Endothelial cell of umbilical vein (primary cell): Measurements from ENCODE around the gene CCDC191. TPM values are rescaled to one million over a fixed set of nuclear protein-coding genes. Genes with fewer than 3 reads are reported as not detected.
A peak's percentile ranks its signal among the peaks of the same experiment; 100 is the strongest.

Experiments used
- Bru-seq: library from RNA; stranded (reverse); fragments of 400-500 nt; gene quantifications from one replicate; lab custom pipeline; 2021; lab: Mats Ljungman, UMichigan
- BruChase-seq, 2 experiments: library from RNA; stranded (reverse); fragments of 400-500 nt; gene quantifications; one replicate each; lab custom pipeline; 2021; lab: Mats Ljungman, UMichigan
- BruUV-seq: library from RNA; stranded (reverse); fragments of 400-500 nt; replicated peaks from 2 replicates; lab custom pipeline; 2021; lab: Mats Ljungman, UMichigan
- CTCF ChIA-PET: fragments of 300-600, 350-600 bp; sonication (Branson Sonifier 250); formaldehyde crosslinking; loops from one replicate; lab custom pipeline; 2021; ENCODE audit warnings: antibody characterized with exemption, inconsistent platforms; lab: Charles Lee
- POLR2A ChIA-PET: fragments of 300-600, 350-600 bp; sonication (Branson Sonifier 250); formaldehyde crosslinking; loops from one replicate; lab custom pipeline; 2021; ENCODE audit warnings: antibody characterized with exemption, inconsistent platforms; lab: Charles Lee
- DNase-seq: peaks from one replicate; pipeline ENCODE4 v3.0.0-alpha.2; 2011; ENCODE audit warnings: low read depth, low spot score
- FAIRE-seq: peaks from 2 replicates; lab custom pipeline; 2011; peaks lifted over from hg19 to GRCh38; lab: Jason Lieb, UNC
- H2AFZ ChIP-seq: 2 replicates; pipeline ENCODE4 v1.6.0; 2012; ENCODE audit warnings: low read depth, low read length, control low read depth, inconsistent platforms
- H3K27ac ChIP-seq: 2 replicates; pipeline ENCODE4 v1.5.1; 2011; ENCODE audit warnings: low read depth, mild to moderate bottlenecking, control low read depth, low read length, moderate library complexity; ENCODE audit not compliant: insufficient read depth
- H3K27me3 ChIP-seq, 2 experiments: 2 replicates each; pipeline versions ENCODE4 v1.6.0 to v1.6.1; 2011; ENCODE audit warnings: low read length in 2 of 2, mixed read lengths in 1 of 2; ENCODE audit not compliant: control insufficient read depth in 2 of 2, insufficient read depth in 2 of 2
- H3K36me3 ChIP-seq, 2 experiments: 2 replicates in 1 of 2; 3 replicates in 1 of 2; pipeline ENCODE4 v1.5.1; 2011; ENCODE audit warnings: low read length in 2 of 2, mild to moderate bottlenecking in 1 of 2, moderate library complexity in 1 of 2; ENCODE audit not compliant: control insufficient read depth in 2 of 2, insufficient read depth in 2 of 2; ENCODE audit errors: extremely low read depth in 1 of 2
- H3K4me1 ChIP-seq: 3 replicates; pipeline ENCODE4 v1.5.1; 2011; ENCODE audit warnings: mild to moderate bottlenecking, low read length; ENCODE audit not compliant: control insufficient read depth, insufficient read depth; ENCODE audit errors: extremely low read depth
- H3K4me2 ChIP-seq: 2 replicates; pipeline ENCODE4 v1.6.1; 2011; ENCODE audit warnings: low read length, control low read depth, mixed read lengths; ENCODE audit not compliant: insufficient read depth
- H3K4me3 ChIP-seq, 3 experiments: fragments of 200-600 bp in 1 of 3; sonication (generic), shearing (Covaris generic) in 1 of 3; replicated peaks in 1 of 3; 2 replicates each; pipeline ENCODE4 v1.5.1; 2011 to 2016; ENCODE audit warnings: control low read depth in 3 of 3, low read length in 3 of 3, mild to moderate bottlenecking in 2 of 3, inconsistent platforms in 1 of 3, low read depth in 1 of 3, moderate library complexity in 1 of 3; ENCODE audit not compliant: insufficient read depth in 1 of 3
- H3K79me2 ChIP-seq: 2 replicates; pipeline ENCODE4 v1.6.0; 2012; ENCODE audit warnings: low read length, inconsistent platforms; ENCODE audit not compliant: control insufficient read depth, insufficient read depth
- H3K9ac ChIP-seq: replicated peaks from 2 replicates; pipeline ENCODE3; 2011; ENCODE audit warnings: low read length, control low read depth; ENCODE audit not compliant: insufficient read depth; ENCODE audit errors: extremely low read depth
- H3K9me1 ChIP-seq: replicated peaks from 3 replicates; pipeline ENCODE4 v1.6.0; 2011; ENCODE audit warnings: mild to moderate bottlenecking, low read length; ENCODE audit not compliant: control insufficient read depth, insufficient read depth; ENCODE audit errors: extremely low read depth
- H3K9me3 ChIP-seq: replicated peaks from 2 replicates; pipeline ENCODE4 v1.5.1; 2012; ENCODE audit warnings: low read length, inconsistent platforms; ENCODE audit not compliant: control insufficient read depth, insufficient read depth
- H4K20me1 ChIP-seq: replicated peaks from 2 replicates; pipeline ENCODE3; 2011; ENCODE audit warnings: mild to moderate bottlenecking, low read length; ENCODE audit not compliant: control insufficient read depth, insufficient read depth; ENCODE audit errors: extremely low read depth
- CTCF ChIP-seq, 2 donors: IDR thresholded peaks; 1 replicate in 1 of 2; 2 replicates in 1 of 2; pipeline ENCODE4 v1.5.1; 2011; ENCODE audit warnings: low read length in 2 of 2, mild to moderate bottlenecking in 2 of 2, moderate library complexity in 2 of 2, control low read depth in 1 of 2, inconsistent platforms in 1 of 2, low read depth in 1 of 2; ENCODE audit not compliant: insufficient read depth in 1 of 2; ENCODE audit errors: extremely low read depth in 1 of 2
- EZH2 ChIP-seq: IDR thresholded peaks from 2 replicates; pipeline ENCODE4 v1.6.1; 2012; ENCODE audit warnings: borderline replicate concordance, low read depth, mild to moderate bottlenecking, moderate library complexity, low read length, inconsistent platforms; ENCODE audit not compliant: severe bottlenecking
- FOS ChIP-seq: IDR thresholded peaks from 2 replicates; pipeline ENCODE4 v1.6.1; 2011; ENCODE audit warnings: mild to moderate bottlenecking, low read length, moderate library complexity, borderline replicate concordance; ENCODE audit not compliant: insufficient read depth
- GATA2 ChIP-seq: IDR thresholded peaks from 2 replicates; pipeline ENCODE4 v1.7.0; 2011; ENCODE audit warnings: low read depth, mild to moderate bottlenecking, moderate library complexity, mixed read lengths, low read length; ENCODE audit not compliant: insufficient read length, insufficient read depth
- JUN ChIP-seq: IDR thresholded peaks from 2 replicates; pipeline ENCODE4 v1.6.1; 2011; ENCODE audit warnings: borderline replicate concordance, low read depth; ENCODE audit not compliant: insufficient read length, insufficient read depth
- MYC ChIP-seq: IDR thresholded peaks from one replicate; pipeline ENCODE4 v1.6.1; 2011; ENCODE audit warnings: mild to moderate bottlenecking, low read depth, low read length
- POLR2A ChIP-seq: IDR thresholded peaks from 2 replicates; pipeline ENCODE4 v1.6.1; 2012; ENCODE audit warnings: low read depth, mild to moderate bottlenecking, control low read depth, low read length
- POLR2AphosphoS5 ChIP-seq: IDR thresholded peaks from 2 replicates; pipeline ENCODE4 v1.6.1; 2012; ENCODE audit warnings: low read depth, mild to moderate bottlenecking, control low read depth, low read length, moderate library complexity; ENCODE audit not compliant: insufficient read depth
- dilution Hi-C: fragments of 300-500 bp; cut with MboI; formaldehyde crosslinking; loops from one replicate; pipeline ENCODE4 v1.15.0; 2019; ENCODE audit warnings: low sequenced_read_pairs; ENCODE audit not compliant: extremely low pct_ligation_motif_present
- intact Hi-C: fragments of 100-400 bp; cut with micrococcal nuclease; formaldehyde crosslinking; loops from one replicate; pipeline ENCODE4 v1.10.0; 2022
- long read RNA-seq: library from polyadenylated mRNA; stranded (forward); transcript quantifications from one replicate; pipeline ENCODE4 v2.0.0, GENCODE V29; 2021
- polyA minus RNA-seq, 3 experiments: library from RNA; depleted of rRNA, polyadenylated mRNA; stranded (reverse); fragments of >200 nt; gene quantifications; 1 replicate in 1 of 3; 2 replicates in 2 of 3; pipeline ENCODE4 v1.2.3, GENCODE V29; 2011
- polyA plus RNA-seq, 4 experiments: library from polyadenylated mRNA; depleted of rRNA in 3 of 4; stranded (reverse) in 3 of 4; unstranded in 1 of 4; fragments of >200 nt; gene quantifications; 2 replicates each; pipeline versions ENCODE4 v1.2.1 to v1.2.3, GENCODE V29; 2011 to 2012; ENCODE audit warnings: missing spikeins in 1 of 4
- total RNA-seq: library from RNA; stranded (reverse); gene quantifications from 2 replicates; pipeline ENCODE4 v1.2.3, GENCODE V29; 2021
- TF ChIP-seq, protein P1 (sequence below): IDR thresholded peaks from 2 replicates; pipeline ENCODE4 v1.6.1; 2011; ENCODE audit not compliant: insufficient read depth, insufficient read length

The CCDC191 gene
- 3.8 and 4.9 TPM in 2 replicates for total RNA-seq
- 1.4 and 1.7 TPM in 2 replicates for polyA plus RNA-seq
- polyA plus RNA-seq (2011; cell fraction: cytosol; rRNA removed), result 1.1 and 1.2 TPM in 2 replicates
- polyA plus RNA-seq (2011; cell fraction: nucleus; rRNA removed), result 14.7 and 15.1 TPM in 2 replicates
- 1.4 and 1.9 TPM in 2 replicates for polyA plus RNA-seq (2012)
- 2.5 and 3.3 TPM in 2 replicates for polyA minus RNA-seq
- polyA minus RNA-seq (2011; cell fraction: cytosol; rRNA and poly(A)+ RNA removed), result not detected
- 5.2 and 5.8 TPM in 2 replicates for polyA minus RNA-seq (2011; cell fraction: nucleus; rRNA and poly(A)+ RNA removed)
- Bru-seq, nascent RNA, result percentile 49 among the genes with signal in this experiment
- BruChase-seq, experiment 1, labeled RNA remaining after a 6-hour chase, result percentile 38 among the genes with signal in this experiment
- BruChase-seq, experiment 2, labeled RNA remaining after a 2-hour chase, result percentile 44 among the genes with signal in this experiment
- long read RNA-seq, partial matches to known transcripts, result 1 of 5 reads
- long read RNA-seq, other reads (novel, unspliced or antisense), result 3 of 5 reads

GRCh38 chr3:114056130-114057010, at the start of gene CCDC191, which contains the start of gene QTRT2:
Gene CCDC191, minus strand, starts transcription at chr3:114056526. Its CDS starts 60 bp downstream, at chr3:114056466.
Gene QTRT2, plus strand, starts transcription at chr3:114056737. Its CDS starts 8,521 bp downstream, at chr3:114065258.
- BruUV-seq, result TSS peak; percentile 63
- peaks cover 43% of the 10 kb centered on the region for H3K79me2 ChIP-seq
- peak within 1 kb of the TSS; percentile 31 for H3K27ac ChIP-seq
- H3K27me3 ChIP-seq, result no peaks in the 10 kb centered on the region
- intact Hi-C loops, result loop anchor here (1.0 to 5.0 kb wide), 9 partner anchors 23 to 1726 kb away; partner anchors contain the start of genes USF3 and ZDHHC23
- H3K9me3 ChIP-seq, result no peaks in the 10 kb centered on the region
- peak within 1 kb of the TSS; percentile 50 to 88 (median 86) for H3K4me3 ChIP-seq
- no peak for TF ChIP-seq JUN
- no peak for TF ChIP-seq EZH2
- TF ChIP-seq GATA2, result no peak
- peak; percentile 41 for TF ChIP-seq FOS
- TF ChIP-seq, protein P1, sequence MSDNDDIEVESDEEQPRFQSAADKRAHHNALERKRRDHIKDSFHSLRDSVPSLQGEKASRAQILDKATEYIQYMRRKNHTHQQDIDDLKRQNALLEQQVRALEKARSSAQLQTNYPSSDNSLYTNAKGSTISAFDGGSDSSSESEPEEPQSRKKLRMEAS, result peak; percentile 94
- TF ChIP-seq CTCF (IDR thresholded peaks at IDR 0.05; ENCODE audit: extremely low read depth in 1 of 2, insufficient read depth in 1 of 2, low read depth in 1 of 2, low read length in 2 of 2), result no peak
- TF ChIP-seq POLR2A, result peak; percentile 55
- TF ChIP-seq MYC, result peak; percentile 49
- TF ChIP-seq POLR2AphosphoS5, result peak; percentile 51
- FAIRE-seq (peak; percentile 96), DNase-seq (peak; percentile 99)
- no peaks in the 10 kb centered on the region for H3K9me1 ChIP-seq
- dilution Hi-C loops, result no loop called here
- no peaks in the 10 kb centered on the region for H4K20me1 ChIP-seq
- H3K4me1 ChIP-seq, result peaks cover 16% of the 10 kb centered on the region
- H3K36me3 ChIP-seq, result peaks cover 0 to 2% of the 10 kb centered on the region in 2 experiments
- CTCF ChIA-PET, result interaction anchor here (0.6 to 1.5 kb wide), 9 partner anchors 95 to 320 kb away, joined by 3 to 16 read pairs (median 4); partner anchors contain the start of gene NAA50
- H2AFZ ChIP-seq, result peak within 1 kb of the TSS; percentile 50
- peak within 1 kb of the TSS; percentile 63 for H3K9ac ChIP-seq
- POLR2A ChIA-PET, result no interaction called here
- peak within 1 kb of the TSS; percentile 91 for H3K4me2 ChIP-seq
